ENCODE measurements around the gene MAPKAP1.

The MAPKAP1 gene

DNA sequence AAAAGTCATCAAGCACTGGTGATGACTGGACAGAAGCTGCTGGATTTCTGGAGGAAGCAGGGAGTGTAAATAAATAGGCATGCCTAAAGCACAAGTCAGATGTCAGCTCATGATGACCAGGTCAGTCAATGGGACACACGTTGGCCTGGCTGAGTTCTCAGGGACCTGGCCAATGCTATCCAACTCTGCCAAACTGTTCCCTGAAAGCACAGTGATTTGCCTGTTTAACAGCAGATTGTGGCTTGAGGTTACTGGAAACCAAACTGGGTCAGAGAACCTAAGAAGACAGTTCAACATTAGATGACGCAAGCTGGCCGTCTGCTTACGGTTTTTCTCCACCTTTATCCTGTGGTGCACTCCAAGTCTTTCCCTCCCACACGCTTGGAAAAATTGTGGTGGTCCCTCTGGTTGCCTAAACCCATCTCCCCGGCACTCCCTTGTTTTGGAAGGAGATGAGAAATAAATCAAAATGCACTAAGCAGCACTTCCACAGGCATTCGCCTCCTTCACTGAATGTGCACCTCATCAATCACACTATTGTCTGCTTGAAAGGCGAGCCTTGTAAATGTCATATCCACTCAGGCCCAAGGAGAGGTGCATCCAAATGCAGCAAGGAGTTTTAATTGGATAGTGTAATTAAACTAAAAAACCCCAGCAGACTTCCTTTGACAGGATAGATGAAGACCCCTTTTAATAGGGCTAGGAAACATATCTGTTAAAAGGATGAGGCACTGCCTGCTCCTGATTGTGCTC lies 245.9 kb downstream of the MAPKAP1 start:
- FAIRE-seq (no peak), DNase-seq (ENCODE audit: low spot score) (no peak)

DNA sequence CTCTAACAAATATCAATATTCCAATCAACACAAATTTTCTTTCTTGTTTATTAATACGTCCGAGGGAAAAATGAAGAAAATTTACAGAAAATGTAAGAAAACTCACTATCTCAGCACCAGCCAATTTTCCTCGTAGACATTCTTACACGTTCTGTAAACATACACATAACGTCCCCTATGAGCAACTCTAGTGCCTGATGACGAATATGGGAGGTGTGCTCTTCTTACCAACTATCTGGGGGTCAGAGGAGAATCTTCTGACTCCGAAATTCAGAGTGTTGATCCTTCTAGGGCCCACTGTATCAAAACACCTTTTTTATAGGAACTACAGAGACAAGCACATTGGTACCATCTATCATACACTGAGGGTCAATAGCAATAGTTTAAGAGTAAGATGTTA lies 246.7 kb downstream of the MAPKAP1 start:
- DNase-seq (ENCODE audit: low spot score), result no peak
- FAIRE-seq, result no peak

DNA sequence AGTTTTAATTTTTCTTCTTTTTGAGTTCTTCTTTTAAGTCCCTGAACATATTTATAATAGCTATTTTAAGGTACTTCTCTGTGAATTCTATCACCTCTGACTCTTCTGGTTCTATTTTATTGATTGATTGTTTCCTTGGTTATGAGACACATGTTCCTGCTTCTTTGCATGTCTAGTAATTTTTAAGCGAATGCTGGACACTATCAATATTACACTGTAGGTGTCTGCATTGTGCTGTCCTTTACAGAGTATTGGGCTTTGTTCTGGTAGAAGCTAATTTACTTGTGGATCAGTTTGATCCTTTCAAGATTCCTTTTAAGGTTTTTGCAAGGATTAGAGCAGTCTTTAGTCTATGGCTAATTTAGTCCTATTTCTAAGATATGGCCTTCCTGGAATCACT lies 249.7 kb downstream of the MAPKAP1 start:
- FAIRE-seq, result no peak
- no peak for DNase-seq (ENCODE audit: low spot score)

DNA sequence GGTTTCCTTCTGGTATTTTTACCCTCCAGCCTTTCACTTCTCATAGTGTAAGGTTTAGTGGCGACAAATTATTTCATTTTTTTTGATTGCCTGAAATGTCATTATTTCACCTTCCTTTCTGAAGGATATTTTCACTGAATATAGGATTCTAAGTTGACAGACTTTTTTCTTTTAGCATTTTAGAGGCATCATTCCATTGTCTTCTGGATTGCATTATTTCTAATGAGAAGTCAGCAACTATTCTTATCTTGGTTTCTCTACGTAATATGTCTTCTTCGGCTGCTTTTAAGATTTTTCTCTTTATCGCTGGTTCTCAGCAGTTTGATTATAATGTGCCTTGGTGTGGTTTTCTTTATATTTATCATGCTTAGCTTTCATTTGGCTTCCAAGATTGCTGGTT lies 251.1 kb downstream of the MAPKAP1 start:
- no peak for FAIRE-seq
- DNase-seq (ENCODE audit: low spot score), result no peak

DNA sequence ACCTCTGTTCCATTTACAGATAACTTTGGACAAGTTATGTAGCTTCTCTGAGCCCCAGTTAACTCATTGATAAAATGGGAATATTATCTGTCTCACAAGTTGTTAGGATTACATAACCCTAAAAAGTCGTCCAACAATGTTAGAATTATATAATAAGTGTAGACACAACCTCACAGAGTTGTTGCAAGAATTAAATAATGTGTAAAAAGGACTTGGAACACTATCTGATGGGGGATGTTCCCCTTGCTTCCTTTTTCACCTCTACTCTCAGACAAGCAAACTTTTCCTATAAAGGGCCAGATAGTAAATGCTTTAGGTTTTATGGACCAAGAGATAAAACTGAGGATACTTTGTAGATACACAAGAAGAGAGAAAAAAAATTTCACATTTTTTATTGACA lies 251.9 kb downstream of the MAPKAP1 start:
- FAIRE-seq (no peak), DNase-seq (ENCODE audit: low spot score) (no peak)

DNA sequence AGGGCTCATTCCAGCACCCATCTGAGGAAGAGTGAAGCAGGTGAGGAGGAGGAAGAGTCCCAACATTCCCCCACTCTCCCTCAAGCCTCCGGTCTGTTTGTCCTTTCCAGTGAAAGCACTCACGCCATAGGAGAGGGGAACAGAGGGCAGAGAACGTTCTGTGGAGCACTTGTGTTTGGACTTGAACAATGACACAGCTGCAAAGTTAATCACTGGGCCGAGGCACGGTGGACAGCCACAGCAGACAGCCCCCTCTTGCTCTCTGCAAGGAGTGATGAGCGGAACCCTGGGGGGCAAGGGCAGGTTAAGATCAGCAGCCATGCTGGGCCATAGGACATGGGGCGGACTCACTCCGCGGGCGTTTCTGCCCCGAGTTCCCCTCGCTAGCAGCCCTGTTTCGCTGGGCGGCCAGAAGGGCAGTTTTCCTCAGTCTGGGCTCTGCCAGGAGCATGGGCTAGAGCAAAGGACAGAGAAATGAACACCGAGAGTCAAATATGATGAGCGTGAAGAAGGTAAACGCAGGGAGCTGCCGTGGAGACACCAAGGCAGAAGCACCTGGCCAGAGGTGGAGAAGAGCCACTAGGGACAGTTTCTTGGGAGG lies 259.7 kb downstream of the MAPKAP1 start:
- DNase-seq (ENCODE audit: low spot score) (no peak), FAIRE-seq (no peak)

DNA sequence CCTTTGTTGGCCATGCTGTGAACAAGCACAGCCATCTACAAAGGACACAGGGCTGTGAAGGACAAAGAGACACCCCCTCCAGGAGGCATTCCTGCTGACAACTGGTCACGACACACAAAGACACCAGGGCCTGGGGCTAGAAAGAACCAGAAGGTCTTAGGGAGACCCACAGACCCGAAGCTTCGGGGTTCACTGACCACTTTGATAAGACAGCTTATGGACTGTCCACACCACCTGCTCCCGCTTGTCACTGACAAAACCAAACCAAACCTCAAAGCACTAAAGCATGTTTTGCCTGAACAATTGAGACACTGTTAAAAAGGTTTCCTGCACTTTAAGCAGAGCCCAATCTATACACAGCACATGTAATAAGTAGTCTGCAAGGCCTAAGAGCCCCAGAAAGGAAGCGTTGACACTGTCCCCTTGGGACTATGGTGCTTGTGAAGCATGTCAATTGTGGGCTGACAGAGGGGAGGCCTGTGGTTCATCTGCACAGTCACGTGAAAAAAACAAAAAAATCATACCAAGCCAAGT lies 260.4 kb downstream of the MAPKAP1 start:
- FAIRE-seq, result no peak
- no peak for DNase-seq (ENCODE audit: low spot score)

DNA sequence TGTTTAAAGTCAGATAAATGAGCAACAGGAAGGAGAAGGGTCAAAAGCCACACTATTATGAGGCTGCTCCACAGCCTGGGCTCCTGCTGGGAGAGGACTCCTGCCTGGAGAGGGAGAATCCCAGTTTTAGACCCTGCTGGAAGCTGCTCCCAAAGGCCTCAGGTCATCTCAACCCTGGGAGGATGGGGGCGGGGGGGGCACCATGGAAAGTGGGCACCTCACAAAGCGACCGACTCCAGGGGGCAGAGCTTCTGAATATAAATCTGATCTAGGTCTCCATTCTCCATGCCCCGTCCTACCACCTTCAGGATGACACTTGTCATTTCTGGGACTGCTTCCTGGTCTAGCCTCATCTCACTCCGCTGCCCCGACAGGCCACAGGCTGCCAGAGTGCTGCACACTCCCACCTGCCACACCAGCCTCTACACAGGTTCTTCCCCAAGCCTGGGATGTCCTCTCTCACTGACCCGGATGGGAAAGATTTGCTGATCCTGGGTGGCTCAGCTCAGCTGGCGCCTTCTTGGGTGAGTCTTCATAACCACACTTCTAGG lies 262.0 kb downstream of the MAPKAP1 start:
- FAIRE-seq, result no peak
- DNase-seq (ENCODE audit: low spot score), result no peak

DNA sequence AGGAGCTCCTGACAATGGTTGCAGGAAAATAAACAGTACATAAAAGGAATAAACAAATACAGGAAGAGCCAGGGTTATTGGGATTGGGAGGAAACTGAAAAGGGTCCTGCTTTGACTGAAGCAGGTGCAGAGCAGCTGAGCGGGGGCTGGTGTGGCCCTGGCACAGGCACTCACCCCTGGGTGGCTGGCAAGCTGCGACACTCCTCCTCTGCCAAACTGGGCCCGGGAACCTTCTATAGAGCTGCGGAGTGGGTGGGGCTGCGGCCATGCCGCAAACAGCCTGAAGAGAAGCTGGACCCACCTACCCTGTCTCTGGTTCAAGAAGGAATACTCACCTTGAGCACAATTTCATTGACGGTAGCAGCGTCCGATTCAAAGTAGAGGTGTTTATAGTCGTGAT lies 262.8 kb downstream of the MAPKAP1 start:
- DNase-seq (ENCODE audit: low spot score) (no peak), FAIRE-seq (no peak)

DNA sequence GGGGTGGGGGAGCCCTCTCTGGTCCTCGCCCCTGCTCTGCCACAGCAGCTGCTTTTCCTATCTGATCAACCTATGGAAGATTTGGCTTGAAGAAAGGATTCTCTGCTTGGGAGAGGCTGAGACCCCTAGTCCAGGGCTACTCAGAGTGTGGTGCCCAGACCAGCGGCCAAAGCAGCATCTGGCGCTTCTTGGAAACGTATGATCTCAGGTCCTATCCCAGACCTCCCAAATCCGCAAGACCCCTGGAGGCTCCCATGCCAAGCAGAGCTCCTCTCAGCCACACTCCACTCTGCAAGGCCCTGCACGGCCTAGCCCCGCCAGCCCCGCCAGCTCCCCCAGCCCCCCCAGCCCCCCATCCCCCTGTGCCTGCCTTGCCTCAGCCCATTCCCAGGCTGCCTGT lies 263.6 kb downstream of the MAPKAP1 start:
- DNase-seq (ENCODE audit: low spot score), result no peak

DNA sequence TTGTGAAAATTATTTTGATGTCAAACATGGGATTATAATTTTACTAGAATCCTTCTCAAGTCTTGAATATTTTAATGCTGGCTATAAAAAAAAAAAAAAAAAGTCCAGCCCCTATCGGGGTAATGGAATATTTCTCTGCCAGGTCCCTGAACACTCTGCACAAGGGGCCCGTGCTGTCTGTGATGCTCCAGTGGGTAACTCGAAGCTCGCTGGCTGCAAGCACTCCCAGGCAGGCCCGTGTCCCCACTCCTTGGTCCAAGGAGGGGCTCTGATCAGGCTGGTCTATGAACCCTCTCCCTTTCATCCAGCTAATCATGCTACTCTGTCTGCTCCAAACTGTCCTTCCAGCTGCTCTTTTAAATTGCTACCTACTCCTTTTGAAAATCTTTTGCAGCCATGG lies 264.6 kb downstream of the MAPKAP1 start:
- DNase-seq (ENCODE audit: low spot score), result no peak
- FAIRE-seq, result no peak

More for the DNA sequence above, 263.6 kb downstream of the MAPKAP1 start:
- no peak for FAIRE-seq

DNA sequence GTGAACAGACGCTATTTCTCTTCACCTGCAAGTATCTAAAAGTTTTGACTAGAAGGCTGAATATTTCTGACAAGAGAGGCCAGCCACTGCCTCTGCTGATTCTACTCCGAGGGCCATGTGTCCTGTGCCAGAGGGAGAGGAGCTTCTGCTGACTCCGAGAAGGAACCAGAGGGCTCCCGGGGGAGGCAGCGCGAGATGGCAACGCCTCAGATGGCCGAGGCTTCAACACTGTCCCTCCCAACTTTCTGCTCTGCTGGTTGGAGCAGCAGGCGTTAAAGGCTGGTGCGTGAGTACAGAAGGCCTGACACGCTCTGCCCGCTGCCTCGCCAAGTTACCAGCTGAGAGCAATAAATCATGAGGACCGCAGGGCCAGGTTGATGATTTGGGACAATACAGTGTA lies 266.6 kb downstream of the MAPKAP1 start:
- no peak for DNase-seq (ENCODE audit: low spot score)
- no peak for FAIRE-seq

DNA sequence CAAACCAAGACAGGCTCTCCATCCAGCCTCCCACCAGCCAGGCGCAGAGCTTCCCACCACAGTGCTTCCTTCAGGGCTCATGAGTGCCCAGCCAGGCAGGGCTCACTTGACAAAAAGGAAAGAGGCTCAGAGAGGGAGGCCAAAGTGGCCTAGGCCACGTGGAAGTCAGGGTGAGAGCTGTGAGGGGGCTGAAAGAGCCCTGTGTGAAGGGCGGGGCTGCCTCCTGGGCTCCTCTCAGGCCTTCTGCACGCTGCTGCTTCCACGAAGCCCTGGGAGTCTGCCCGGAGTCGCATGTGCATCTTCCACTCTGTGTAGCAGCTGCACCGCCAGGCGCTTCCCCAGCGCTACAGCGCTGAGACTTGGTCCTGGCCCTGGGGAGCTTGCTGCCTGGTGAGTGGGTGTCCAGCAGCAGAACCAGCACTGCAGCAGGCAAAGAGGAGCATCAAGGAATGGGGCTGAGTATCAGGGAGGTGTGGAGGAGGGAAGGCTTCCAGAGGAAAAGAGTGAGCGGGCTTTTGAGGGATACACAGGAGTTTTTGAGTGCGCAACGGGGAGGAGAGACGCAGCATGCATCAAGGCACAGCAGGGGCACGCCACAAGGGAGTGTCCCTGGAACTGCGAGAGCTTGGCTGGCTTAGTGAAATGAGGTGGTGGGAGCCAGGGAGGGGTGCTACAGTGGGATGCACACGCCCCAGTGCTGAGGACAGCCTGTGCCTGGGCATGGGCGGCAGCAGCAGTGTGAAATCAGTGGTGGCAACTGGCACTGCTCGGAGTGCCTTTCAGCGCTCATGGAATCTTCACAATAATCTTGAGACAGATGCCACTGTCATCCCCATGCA lies 267.4 kb downstream of the MAPKAP1 start:
- no peak for DNase-seq (ENCODE audit: low spot score)
- no peak for FAIRE-seq

DNA sequence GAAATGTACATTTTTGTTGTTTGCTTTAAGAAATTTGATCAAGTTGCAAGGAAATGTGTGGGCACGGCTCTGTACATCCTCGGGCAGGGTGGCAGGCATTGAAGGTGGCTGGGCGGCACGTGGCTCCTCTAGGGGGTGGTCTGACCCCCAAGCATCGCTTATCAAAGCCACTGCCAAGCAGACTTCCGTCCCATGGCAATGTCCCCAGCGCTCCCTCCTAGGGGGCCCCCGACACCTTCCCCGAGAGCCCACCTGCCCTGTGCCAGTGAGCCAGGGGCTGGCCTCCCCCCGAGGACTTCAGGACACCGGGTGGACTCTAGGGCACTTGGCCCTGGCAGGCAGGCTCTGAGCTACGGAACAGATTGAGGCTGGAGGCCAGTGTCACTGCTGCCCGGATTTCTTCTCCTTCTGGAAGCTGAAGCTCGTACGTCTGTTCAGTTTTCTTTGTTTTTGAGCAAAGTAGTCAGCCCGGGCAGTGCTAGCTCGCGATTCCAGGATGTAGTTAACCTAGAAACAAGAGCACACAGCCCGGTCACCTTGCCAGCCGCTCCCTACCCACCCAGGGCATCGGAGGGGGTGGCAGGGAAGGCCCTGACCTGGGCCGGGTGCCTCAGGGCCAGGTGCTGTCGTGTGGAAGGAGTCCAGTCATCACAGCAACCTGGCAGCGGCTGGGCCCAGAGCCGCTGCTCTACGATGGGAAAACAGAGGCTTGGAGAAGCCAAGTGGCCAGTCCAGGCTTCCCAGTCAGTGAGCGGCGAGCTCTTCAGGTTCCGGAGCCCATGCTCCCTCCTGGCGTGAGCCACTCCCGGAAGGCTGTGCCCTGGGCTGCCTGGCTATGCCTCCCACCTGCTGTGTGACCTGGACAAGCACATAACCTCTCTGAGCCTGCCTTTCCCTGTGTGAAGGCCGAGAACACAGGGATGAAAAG lies 268.2 kb downstream of the MAPKAP1 start:
- DNase-seq (ENCODE audit: low spot score) (no peak), FAIRE-seq (no peak)

DNA sequence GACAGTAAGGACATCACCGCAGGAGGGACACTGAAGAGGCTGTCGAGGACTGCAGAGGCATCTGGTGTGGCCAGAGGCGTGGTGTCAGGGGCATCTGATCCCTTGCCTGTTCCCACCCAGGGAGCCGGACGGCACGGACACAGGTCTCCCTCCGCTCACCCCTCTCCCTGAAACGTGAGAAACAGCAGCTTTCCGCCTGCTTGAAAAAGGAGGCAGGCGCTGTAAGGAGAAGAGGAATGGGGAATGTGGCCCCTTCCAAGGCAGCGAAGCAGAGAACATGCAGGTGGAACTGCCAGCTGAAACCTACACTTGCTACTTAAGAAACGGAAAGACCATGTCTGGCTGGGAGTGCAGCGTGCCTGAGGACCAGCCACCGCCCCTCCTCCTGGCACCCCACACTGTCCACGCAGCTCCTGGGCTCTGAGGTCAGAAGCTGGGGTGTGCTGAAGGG lies 269.2 kb downstream of the MAPKAP1 start:
- FAIRE-seq, result no peak
- DNase-seq (ENCODE audit: low spot score), result no peak

DNA sequence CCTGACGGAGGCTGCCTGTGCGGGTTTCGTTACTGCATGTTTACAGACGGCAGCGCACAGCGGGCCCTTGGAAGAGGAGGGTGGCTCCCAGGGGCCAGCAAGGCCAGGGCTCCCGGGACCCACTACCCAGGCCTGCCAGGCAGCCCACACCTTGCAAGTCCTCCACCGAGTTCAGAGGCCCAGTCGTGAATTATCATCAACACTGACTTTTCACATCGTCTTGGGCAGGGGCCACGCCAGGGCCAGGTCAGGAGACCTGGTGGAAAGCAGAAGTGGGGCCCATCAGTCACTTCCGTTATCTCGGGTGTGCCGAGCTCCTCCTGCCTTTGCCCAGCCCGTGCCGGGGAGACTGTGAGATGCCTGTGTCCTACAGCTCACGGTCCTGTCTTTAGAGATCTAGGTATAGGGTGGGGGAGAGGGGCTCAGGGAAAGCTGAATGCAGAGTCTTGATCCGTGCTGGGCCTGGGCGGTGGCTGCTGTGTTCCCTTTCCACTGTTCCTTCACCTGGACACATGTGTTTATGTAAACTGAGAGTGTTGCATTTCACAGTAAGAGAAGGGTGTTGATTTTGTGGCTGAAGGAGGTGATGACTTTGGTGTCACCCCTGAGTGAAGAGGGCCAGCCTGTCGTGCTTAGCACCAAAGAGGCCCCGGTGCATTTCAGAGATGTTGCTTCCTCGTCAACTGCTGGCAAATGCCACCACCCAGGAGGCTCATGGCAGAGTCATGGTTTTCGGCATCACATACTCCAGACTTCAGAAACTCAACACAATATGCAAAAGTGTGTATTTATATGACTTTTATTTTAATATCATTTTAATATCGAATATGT lies 270.2 kb downstream of the MAPKAP1 start:
- DNase-seq (ENCODE audit: low spot score) (no peak), FAIRE-seq (no peak)

DNA sequence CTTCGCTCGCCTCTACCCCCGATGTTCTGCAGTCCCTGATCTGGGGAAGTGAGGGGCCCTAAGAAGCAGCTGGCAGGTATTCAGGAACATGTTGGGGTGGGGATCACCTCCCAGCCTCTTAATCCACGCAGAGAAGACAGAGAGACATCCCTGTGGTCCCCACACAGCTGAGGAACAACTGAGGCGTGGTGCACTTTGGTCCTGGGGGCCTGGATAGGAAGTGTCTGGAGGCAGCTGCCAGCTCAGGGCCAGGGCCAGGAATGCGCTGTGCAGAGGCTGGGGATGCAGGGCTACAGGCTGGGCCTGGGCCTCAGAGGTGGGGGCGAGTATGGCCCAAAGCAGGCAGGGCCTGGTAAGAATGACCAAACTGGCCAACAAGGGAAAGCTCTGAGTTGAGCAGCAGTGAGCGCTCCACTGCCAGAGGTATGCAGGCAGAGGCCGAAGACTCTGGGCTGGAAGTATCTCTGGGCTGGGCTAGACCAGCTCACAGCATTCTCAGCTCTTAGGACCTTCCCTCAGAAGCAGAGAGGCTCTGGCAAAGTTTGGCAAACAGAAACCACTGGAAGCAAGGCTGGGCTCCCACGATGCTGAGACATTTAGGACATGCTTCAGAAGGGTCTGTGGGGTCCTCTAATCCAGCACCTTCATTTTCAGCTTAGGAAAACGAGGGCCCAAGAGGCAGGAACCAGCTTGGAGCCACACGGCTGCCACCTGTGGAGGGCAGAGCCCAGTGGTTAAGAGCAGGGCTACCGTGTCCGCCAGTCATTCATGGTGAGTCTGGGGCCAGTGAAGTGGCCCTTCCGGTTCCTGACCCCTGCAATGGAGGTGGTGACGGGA lies 271.0 kb downstream of the MAPKAP1 start:
- FAIRE-seq (no peak), DNase-seq (ENCODE audit: low spot score) (no peak)

DNA sequence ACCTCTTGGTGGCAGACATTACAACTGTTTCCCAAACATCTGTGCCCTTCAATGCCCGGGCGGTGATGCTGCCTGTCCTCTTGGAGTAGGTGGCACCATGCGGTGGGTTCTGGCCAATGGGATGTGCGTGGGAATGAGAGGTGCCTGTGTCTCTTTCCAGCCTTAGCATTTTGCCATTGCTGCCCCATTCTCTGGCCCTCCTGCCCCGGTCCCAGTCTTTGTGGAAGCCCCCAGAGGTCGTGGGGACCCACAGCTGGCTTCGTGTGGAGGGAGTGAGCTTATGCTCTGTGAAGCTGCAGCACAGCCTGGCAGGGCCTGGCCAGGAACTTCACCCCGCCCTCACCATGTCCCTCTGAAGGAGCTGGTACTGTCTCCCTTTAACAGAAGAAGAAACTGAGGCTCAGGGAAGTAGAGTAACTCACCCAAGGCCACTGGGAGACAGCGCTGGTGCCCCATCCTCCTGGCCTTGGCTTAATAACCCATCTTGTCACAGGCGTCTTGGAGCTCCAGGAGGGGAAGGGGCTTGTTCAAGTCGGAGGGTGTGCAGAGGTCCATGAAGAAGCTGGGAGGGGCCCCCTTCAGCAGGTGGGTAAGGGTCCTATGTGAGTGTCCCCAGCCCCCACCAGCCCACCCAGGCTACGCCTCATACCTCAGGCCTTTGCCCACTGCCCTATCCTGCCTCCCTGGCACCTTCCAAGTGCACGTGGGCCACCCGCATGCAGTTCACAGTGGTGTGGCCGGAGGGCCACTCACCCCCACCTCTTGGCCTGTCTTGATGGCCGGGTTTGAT lies 271.8 kb downstream of the MAPKAP1 start:
- DNase-seq (ENCODE audit: low spot score), result no peak
- no peak for FAIRE-seq

All from urothelium cell line (cell line).